Erythroblast (primary cell): ENCODE results near the gene DNAJC5G.

Experiments
- GATA1 ChIP-seq: IDR thresholded peaks from 2 replicates; pipeline ENCODE4 v1.6.1; 2011; ENCODE audit warnings: low read depth, mild to moderate bottlenecking, control low read depth, low read length, moderate library complexity
- POLR2A ChIP-seq: IDR thresholded peaks from 2 replicates; pipeline ENCODE4 v1.6.1; 2011; ENCODE audit warnings: mild to moderate bottlenecking, low read length

DNA sequence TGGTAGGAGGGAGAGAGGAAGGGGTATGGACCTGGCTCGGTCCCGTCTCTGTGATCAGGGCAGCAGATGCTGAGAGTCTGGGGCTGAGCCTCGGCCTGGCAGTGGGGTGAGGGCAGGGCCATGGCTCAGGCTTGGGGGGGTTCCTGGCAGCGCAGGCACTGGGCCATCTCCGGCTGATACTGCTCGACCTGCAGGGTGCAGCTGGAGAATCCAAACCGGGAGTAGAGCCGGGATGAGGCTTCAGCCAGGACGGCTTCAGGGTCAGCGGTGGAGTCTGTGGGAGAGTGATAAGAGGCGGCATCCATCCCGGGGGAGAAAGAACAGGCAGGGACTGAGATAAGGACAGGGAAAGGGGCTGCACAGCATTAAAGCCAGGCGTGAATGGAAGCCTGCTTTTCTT is 20.0 kb upstream of the DNAJC5G start:
- TF ChIP-seq POLR2A (no peak), GATA1 (no peak)
